CD4-positive, alpha-beta T cell treated with Interleukin-4 for 4 hours (primary cell): ENCODE data around the gene TBC1D17.

Experiments used
- DNase-seq: peaks from one replicate; pipeline ENCODE4 v3.0.0-alpha.2; 2020

The TBC1D17 gene

GRCh38 chr19:49877020-49877878, at the start of gene TBC1D17, which contains the start of gene AKT1S1:
TBC1D17 (plus strand) TSS chr19:49877702; CDS start chr19:49877724, 22 bp downstream.
AKT1S1 (minus strand) TSS chr19:49877355; CDS start chr19:49873295, 4,060 bp downstream.
- peak; percentile 100 for DNase-seq

DNA sequence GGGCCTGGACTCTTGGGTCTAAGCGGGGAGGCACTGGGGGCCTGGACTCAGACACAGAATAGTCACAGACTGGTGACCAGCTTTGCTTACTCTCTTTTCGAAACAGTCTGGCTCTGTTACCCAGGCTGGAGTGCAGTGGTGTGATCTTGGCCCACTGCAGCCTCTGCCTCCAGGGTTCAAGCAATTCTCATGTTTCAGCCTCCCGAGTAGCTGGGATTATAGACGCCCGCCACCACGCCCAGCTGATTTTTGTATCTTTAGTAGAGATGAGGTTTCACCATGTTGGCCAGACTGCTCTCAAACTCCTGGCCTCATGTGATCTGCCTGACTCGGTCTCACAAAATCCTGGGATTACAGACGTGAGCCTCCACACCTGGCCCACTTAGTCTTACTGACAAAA, 48.3 kb upstream of the TBC1D17 start:
- DNase-seq, result no peak

DNA sequence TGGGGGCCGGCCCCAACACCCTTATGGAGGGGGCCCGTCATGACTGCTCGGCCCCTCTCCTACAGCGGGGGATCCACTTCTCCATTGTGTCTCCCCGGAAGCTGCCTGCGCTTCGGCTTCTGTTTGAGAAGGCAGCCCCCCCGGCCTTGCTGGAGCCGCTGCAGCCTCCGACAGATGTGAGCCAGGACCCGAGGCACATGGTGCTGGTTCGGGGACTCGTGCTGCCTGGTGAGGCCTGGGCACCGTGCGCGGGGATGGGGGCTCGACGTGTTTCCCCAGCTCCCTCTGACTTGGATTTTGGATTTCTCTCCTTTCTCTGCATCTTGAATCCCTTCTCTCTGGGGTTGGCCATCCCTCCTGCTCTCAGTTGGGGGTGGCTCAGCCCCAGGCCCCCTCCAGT, 47.8 kb upstream of the TBC1D17 start:
- DNase-seq, result no peak

- no peak for DNase-seq
These were observed 46.7 kb upstream of the TBC1D17 start for GRCh38 chr19:49830766-49831165.

GRCh38 chr19:49831592-49831991, 45.9 kb upstream of the TBC1D17 start:
- DNase-seq, result no peak

DNA sequence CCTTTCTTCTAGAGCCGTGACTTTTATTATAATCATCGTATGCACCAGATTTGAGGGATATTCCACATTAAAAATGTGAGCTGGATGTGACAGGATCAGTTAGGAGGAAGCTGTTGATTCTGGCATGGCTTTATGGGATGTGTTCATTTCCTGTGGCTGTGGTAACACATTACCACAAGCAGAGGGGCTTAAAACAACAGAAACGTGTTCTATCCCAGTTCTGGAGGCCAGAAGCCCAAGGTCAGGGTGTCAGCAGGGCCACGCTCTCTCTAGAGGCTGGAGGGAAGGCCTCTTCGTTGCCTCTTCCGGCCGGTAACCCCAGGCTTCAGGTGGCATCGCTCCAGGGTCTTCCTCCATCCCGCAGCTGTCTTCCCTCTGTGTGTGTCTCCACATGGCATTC, 44.9 kb upstream of the TBC1D17 start:
- no peak for DNase-seq

- no peak for DNase-seq
These were observed 43.9 kb upstream of the TBC1D17 start for GRCh38 chr19:49833599-49833998.

- no peak for DNase-seq
These were observed 41.9 kb upstream of the TBC1D17 start for GRCh38 chr19:49835562-49835961.

DNA sequence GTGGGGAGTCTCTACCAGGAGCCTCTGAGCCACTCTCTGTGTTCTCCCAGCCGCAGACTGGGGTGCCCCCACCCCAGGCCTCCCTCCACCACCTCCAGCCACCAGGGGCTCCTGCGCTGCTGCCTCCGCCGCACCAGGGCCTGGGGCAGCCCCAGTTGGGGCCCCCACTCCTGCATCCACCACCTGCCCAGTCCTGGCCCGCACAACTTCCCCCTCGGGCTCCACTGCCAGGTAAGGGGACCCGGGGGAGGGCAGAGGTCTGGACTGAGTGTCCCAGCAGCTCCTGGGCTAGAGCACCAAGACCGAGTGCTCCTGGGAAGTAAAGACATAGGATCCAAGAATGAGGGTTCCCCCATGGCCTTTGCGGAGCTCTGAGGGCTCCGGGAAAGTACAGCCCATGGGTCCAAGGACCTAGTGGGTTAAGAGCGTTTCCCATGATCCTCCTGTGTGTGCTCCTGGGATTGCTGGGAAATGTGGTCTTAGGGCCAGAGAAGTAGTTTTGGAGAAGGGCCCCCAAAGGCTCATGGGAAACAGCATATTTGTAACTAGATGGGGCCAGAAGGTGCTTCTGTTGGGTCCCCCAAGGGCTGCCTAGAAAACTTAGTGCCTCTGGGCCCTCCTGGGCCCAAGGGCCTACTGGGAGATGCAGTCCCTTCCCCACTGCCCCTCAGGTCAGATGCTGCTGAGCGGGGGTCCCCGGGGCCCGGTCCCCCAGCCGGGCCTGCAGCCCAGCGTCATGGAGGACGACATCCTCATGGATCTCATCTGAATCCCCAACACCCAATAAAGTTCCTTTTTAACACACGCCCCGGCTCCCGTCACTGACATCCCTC, 41.1 kb upstream of the TBC1D17 start:
- DNase-seq, result no peak

DNA sequence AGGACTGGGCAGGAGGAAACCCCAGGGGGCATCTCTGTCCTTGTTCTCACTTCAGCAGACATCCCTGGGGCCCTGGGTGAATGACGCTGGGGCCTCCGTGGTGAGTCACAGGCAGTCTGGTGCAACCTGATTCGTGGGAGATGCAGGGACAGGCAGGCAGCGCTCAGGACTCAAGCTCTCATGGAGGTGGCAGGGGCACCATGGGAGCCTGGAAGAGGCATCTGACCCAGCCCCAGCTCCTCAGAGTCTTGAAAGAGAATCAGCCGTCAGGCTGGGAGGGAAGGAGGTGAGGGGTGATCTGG, 40.5 kb upstream of the TBC1D17 start:
- DNase-seq, result no peak

GRCh38 chr19:49837425-49837824, 40.1 kb upstream of the TBC1D17 start:
- no peak for DNase-seq

GRCh38 chr19:49838885-49839588, 38.5 kb upstream of the TBC1D17 start:
- no peak for DNase-seq

GRCh38 chr19:49839713-49840112, 37.8 kb upstream of the TBC1D17 start:
- DNase-seq, result no peak

DNA sequence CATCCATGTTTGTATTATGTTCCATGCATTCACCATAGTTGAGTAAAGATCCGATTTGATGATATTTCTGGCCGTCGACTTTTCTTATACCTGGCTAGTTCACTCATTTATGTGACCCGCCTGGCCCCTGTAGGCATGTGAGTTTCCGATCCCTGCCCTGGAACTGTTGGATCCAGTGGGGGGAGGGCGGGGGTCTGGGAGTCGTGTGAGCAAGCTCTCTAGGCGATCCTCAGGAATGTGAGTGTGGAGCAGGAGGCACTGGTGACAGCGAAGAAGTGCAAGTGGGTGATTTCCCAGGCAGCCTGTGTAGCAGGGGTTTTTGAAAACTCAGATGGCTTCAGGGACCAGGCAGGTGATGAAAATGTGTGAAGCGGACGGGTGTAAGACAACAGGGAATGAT, 37.2 kb upstream of the TBC1D17 start:
- DNase-seq, result no peak

DNA sequence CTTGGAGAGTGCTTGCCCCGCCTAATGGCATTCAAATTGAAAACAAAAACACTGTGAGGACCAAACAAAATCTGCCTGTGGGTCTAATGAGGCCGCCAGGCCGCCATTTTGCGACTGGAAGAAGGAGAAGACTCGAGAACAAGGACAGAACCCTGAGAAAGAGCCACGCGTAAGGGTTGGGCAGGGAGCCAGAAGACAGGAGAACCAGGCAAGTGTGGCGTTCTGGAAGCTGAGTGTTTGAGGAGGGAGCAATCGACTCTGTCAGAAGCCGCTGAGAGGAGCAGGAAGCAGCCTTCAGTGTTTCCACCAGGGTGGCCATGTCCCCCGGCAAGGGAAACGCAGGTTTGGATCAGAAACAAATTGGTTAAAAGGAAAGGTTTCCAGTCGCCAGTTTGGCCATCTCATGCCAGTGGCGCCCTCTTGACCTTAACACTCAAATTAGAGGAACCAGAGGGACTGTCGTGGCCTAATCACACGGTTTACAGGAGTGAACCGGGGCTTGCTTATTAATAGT, 36.7 kb upstream of the TBC1D17 start:
- no peak for DNase-seq

- DNase-seq, result no peak
These were observed 34.2 kb upstream of the TBC1D17 start for GRCh38 chr19:49843265-49843664.

- no peak for DNase-seq
These were observed 33.1 kb upstream of the TBC1D17 start for GRCh38 chr19:49844138-49845095.

DNA sequence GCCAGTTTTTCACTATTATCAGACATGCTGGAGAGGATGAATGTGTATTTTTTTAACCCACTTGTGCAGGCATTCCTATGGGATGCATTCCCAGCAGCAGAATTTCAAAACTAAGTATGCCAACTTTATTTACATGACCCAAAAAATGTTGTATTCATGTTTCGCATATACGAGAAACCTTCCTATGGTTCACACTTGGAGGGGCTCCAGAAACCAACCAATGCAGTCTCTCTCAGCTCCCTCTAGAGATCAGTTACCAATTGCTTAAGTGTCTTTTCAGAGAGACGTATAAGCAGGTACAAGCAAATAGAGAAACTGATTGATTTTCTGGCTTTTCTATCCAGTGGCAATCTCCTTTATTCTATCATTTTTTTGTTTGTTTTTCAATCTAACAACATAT, 32.1 kb upstream of the TBC1D17 start:
- DNase-seq, result no peak

DNA sequence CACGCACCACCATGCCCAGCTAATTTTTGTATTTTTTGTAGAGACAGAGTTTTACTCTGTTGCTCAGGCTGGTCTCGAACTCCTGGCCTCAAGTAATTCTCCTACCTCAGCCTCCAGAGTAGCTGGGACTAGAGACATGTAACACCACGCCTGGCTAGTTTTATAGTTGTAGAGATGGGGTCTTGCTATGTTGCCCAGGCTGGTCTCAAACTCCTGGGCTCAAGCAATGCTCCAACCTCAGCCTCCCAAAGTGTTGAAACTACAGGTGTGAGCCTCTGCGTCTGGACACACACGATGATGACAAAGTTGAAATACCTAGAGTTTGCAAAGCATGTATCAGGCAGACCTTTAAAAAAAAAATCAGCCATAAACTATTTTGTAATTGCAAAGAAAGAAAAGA, 31.1 kb upstream of the TBC1D17 start:
- no peak for DNase-seq

GRCh38 chr19:49847731-49848696, 29.5 kb upstream of the TBC1D17 start:
- DNase-seq, result peak; percentile 66

DNA sequence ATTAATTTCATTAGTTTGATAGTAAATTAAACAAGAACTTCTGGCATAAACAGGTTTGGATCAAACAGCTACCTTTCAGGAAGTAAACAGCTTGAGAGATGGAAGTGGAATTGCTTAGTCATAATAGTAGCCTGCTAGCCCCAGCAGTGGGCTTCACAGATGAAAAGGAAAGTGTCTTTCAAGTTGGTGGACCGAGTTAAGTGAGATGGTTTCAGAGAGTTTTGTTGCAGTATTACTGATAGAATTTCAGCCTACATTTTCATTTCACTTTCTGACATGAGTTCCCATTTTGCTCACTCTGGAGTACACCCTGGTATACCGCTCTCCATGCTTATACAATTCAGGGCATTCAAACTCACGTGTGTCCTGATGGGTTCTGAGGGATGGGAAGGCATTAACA, 28.6 kb upstream of the TBC1D17 start:
- DNase-seq, result no peak
